HepG2 (cell line): Measurements from ENCODE around the gene HORMAD2. TPM values are rescaled to one million over a fixed set of nuclear protein-coding genes. Genes with fewer than 3 reads are reported as not detected.

Source experiments
- ADNP ChIP-seq: sonication (generic); formaldehyde crosslinking; IDR thresholded peaks from 2 replicates; pipeline ENCODE4 v1.4.0; 2020; ENCODE audit warnings: missing genetic modification reagents
- ATF7-NPFF ChIP-seq: sonication (generic); formaldehyde crosslinking; IDR thresholded peaks from 2 replicates; pipeline ENCODE4 v1.8.1; 2023; ENCODE audit warnings: mild to moderate bottlenecking, low read depth, missing genetic modification reagents, moderate library complexity
- HIVEP1 ChIP-seq: sonication (generic); formaldehyde crosslinking; IDR thresholded peaks from 2 replicates; pipeline ENCODE4 v1.4.0; 2020; ENCODE audit warnings: mild to moderate bottlenecking, missing genetic modification reagents
- HOXD1 ChIP-seq: sonication (generic); formaldehyde crosslinking; IDR thresholded peaks from 2 replicates; pipeline ENCODE4 v1.5.0; 2020; ENCODE audit warnings: missing genetic modification reagents
- NCOA1 ChIP-seq: sonication (generic); formaldehyde crosslinking; IDR thresholded peaks from 2 replicates; pipeline ENCODE4 v1.9.0; 2021; ENCODE audit warnings: missing genetic modification reagents
- NFIC ChIP-seq: IDR thresholded peaks from 2 replicates; pipeline ENCODE4 v1.6.1; 2012; ENCODE audit warnings: mild to moderate bottlenecking, low read length, inconsistent platforms
- POLR2A ChIP-seq, 2 experiments: IDR thresholded peaks; 2 replicates each; pipeline ENCODE4 v1.6.1; 2011; ENCODE audit warnings: low read depth in 2 of 2, low read length in 2 of 2, mild to moderate bottlenecking in 1 of 2, moderate library complexity in 1 of 2; ENCODE audit not compliant: insufficient read depth in 1 of 2
- SMARCE1 ChIP-seq: fragments of 450-650 bp; IDR thresholded peaks from 2 replicates; pipeline ENCODE4 v1.6.1; 2017; ENCODE audit warnings: borderline replicate concordance
- ZBTB20 ChIP-seq: sonication (generic); formaldehyde crosslinking; IDR thresholded peaks from 2 replicates; pipeline ENCODE4 v1.8.1; 2023; ENCODE audit warnings: missing genetic modification reagents, low read depth, mild to moderate bottlenecking, borderline replicate concordance
- ZFP37 ChIP-seq: sonication (generic); formaldehyde crosslinking; IDR thresholded peaks from 2 replicates; pipeline ENCODE4 v1.4.0; 2020; ENCODE audit warnings: missing genetic modification reagents, borderline replicate concordance
- ZNF124 ChIP-seq: sonication (generic); formaldehyde crosslinking; IDR thresholded peaks from 2 replicates; pipeline ENCODE4 v1.4.0; 2020; ENCODE audit warnings: missing genetic modification reagents
- ZNF530 ChIP-seq: sonication (generic); formaldehyde crosslinking; IDR thresholded peaks from 2 replicates; pipeline ENCODE4 v1.5.0; 2020; ENCODE audit warnings: low read depth, mild to moderate bottlenecking, missing genetic modification reagents
- ZNF547 ChIP-seq: sonication (generic); formaldehyde crosslinking; IDR thresholded peaks from 2 replicates; pipeline ENCODE4 v1.5.1; 2020; ENCODE audit warnings: mild to moderate bottlenecking, missing genetic modification reagents
- ZNF775 ChIP-seq: sonication (generic); formaldehyde crosslinking; IDR thresholded peaks from 2 replicates; pipeline ENCODE4 v1.4.0; 2020; ENCODE audit warnings: missing genetic modification reagents, mild to moderate bottlenecking, moderate library complexity, borderline replicate concordance
- ZNF891 ChIP-seq: sonication (generic); formaldehyde crosslinking; IDR thresholded peaks from 2 replicates; pipeline ENCODE4 v1.5.0; 2020; ENCODE audit warnings: mild to moderate bottlenecking, missing genetic modification reagents
- polyA plus RNA-seq, 8 experiments: library from polyadenylated mRNA; depleted of rRNA in 3 of 8; stranded (reverse) in 7 of 8; unstranded in 1 of 8; fragments of >200 nt; fragmentation: Illumina TruSeq in 4 of 8; extraction: Trizol in 4 of 8; gene quantifications; 2 replicates each; pipeline versions ENCODE4 v1.2.1 to v1.2.3, GENCODE V29; 2011 to 2016; ENCODE audit warnings: low read depth in 4 of 8, missing spikeins in 1 of 8, mixed read lengths in 1 of 8; ENCODE audit not compliant: insufficient read depth in 1 of 8
- total RNA-seq, 5 experiments: library from RNA; depleted of rRNA; stranded (reverse); fragments of >200 nt; fragmentation: Illumina TruSeq; extraction: Trizol; gene quantifications; 2 replicates each; pipeline ENCODE4 v1.2.3, GENCODE V29; 2016; ENCODE audit warnings: low read depth in 1 of 5
- TF ChIP-seq, protein P1 (sequence below): sonication (generic); formaldehyde crosslinking; conservative IDR thresholded peaks from 2 replicates; pipeline ENCODE4 v1.8.1; 2023; ENCODE audit warnings: missing genetic modification reagents
- TF ChIP-seq, protein P2 (sequence below): sonication (generic); formaldehyde crosslinking; IDR thresholded peaks from 2 replicates; pipeline ENCODE4 v1.8.0; 2022; ENCODE audit warnings: missing genetic modification reagents, mild to moderate bottlenecking, borderline replicate concordance
- TF ChIP-seq, protein P3 (sequence below): sonication (generic); formaldehyde crosslinking; IDR thresholded peaks from 2 replicates; pipeline ENCODE4 v1.4.0; 2020; ENCODE audit warnings: mild to moderate bottlenecking, missing genetic modification reagents
- TF ChIP-seq, protein P4 (sequence below): sonication (generic); formaldehyde crosslinking; IDR thresholded peaks from 2 replicates; pipeline ENCODE4 v1.4.0; 2020; ENCODE audit warnings: mild to moderate bottlenecking, missing genetic modification reagents
- TF ChIP-seq, protein P5 (sequence below): sonication (generic); formaldehyde crosslinking; IDR thresholded peaks from 2 replicates; pipeline ENCODE4 v1.5.0; 2020; ENCODE audit warnings: missing genetic modification reagents
- TF ChIP-seq, protein P6 (sequence below): sonication (generic); formaldehyde crosslinking; IDR thresholded peaks from 2 replicates; pipeline ENCODE4 v1.4.0; 2020; ENCODE audit warnings: missing genetic modification reagents; ENCODE audit errors: not compliant biosample characterization
- TF ChIP-seq, protein P7 (sequence below): sonication (generic); formaldehyde crosslinking; IDR thresholded peaks from 2 replicates; pipeline ENCODE4 v1.9.0; 2021; ENCODE audit warnings: missing genetic modification reagents, borderline replicate concordance

HORMAD2 gene
- total and polyA plus RNA-seq, 2 of the 13 experiments (the other 11 are each of a cell fraction or from before 2014, with no cell fraction given), result not detected

DNA sequence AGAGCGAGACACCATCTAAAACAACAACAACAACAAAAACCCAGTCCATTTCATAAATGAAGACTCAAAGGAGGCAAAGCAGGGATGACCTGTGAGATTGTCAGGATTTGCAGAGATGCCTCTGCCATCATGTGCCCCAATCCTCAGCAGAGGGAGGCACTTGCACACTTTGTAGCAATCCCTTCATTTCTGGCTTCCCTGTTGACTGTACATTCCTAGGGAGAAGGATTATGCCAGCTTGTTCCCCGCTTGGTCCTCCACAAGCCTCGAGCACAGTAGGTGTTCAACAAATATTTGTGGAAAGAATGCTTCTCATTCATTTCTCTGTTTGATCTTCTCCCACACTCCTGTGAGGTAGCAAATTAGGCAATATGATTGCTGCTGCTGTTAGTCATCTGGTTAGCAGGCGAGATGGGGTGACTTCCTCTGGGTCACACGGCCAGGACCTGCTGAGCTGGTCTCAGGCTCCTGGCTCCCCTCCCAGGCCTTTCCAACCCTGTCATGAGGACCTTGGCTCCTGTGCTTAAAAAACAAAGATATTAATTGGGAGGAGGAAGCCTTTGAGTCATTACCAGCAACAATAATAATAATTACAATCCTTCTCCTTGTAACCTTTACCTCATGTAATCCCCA is 132.2 kb downstream of the HORMAD2 start (continued):
- TF ChIP-seq ADNP (CRISPR knock-in tag), result no peak
- TF ChIP-seq, protein P1, sequence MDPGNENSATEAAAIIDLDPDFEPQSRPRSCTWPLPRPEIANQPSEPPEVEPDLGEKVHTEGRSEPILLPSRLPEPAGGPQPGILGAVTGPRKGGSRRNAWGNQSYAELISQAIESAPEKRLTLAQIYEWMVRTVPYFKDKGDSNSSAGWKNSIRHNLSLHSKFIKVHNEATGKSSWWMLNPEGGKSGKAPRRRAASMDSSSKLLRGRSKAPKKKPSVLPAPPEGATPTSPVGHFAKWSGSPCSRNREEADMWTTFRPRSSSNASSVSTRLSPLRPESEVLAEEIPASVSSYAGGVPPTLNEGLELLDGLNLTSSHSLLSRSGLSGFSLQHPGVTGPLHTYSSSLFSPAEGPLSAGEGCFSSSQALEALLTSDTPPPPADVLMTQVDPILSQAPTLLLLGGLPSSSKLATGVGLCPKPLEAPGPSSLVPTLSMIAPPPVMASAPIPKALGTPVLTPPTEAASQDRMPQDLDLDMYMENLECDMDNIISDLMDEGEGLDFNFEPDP, result no peak
- TF ChIP-seq, protein P2, sequence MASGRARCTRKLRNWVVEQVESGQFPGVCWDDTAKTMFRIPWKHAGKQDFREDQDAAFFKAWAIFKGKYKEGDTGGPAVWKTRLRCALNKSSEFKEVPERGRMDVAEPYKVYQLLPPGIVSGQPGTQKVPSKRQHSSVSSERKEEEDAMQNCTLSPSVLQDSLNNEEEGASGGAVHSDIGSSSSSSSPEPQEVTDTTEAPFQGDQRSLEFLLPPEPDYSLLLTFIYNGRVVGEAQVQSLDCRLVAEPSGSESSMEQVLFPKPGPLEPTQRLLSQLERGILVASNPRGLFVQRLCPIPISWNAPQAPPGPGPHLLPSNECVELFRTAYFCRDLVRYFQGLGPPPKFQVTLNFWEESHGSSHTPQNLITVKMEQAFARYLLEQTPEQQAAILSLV (CRISPR knock-in tag), result 0 out of 2 replicates have a peak, but pooled peaks have one; percentile 20
- peak; percentile 68; the same call in 1 of the 2 replicates for TF ChIP-seq HOXD1 (CRISPR knock-in tag)
- TF ChIP-seq NFIC, result 0 out of 2 replicates have a peak, but pooled peaks have one; percentile 55
- no peak for TF ChIP-seq ZNF891
- TF ChIP-seq, protein P3, sequence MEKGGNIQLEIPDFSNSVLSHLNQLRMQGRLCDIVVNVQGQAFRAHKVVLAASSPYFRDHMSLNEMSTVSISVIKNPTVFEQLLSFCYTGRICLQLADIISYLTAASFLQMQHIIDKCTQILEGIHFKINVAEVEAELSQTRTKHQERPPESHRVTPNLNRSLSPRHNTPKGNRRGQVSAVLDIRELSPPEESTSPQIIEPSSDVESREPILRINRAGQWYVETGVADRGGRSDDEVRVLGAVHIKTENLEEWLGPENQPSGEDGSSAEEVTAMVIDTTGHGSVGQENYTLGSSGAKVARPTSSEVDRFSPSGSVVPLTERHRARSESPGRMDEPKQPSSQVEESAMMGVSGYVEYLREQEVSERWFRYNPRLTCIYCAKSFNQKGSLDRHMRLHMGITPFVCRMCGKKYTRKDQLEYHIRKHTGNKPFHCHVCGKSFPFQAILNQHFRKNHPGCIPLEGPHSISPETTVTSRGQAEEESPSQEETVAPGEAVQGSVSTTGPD, result no peak
- TF ChIP-seq, protein P4, sequence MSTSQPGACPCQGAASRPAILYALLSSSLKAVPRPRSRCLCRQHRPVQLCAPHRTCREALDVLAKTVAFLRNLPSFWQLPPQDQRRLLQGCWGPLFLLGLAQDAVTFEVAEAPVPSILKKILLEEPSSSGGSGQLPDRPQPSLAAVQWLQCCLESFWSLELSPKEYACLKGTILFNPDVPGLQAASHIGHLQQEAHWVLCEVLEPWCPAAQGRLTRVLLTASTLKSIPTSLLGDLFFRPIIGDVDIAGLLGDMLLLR, result no peak
- no peak for TF ChIP-seq ZNF530 (CRISPR knock-in tag)
- TF ChIP-seq ZNF124 (CRISPR knock-in tag), result 0 out of 2 replicates have a peak, but pooled peaks have one; percentile 64
- no peak for TF ChIP-seq ZNF775 (CRISPR knock-in tag)
- TF ChIP-seq ZNF547, result no peak
- TF ChIP-seq ZFP37 (CRISPR knock-in tag), result no peak
- no peak for TF ChIP-seq SMARCE1
- TF ChIP-seq ATF7-NPFF (CRISPR knock-in tag), result no peak
- TF ChIP-seq, protein P5, sequence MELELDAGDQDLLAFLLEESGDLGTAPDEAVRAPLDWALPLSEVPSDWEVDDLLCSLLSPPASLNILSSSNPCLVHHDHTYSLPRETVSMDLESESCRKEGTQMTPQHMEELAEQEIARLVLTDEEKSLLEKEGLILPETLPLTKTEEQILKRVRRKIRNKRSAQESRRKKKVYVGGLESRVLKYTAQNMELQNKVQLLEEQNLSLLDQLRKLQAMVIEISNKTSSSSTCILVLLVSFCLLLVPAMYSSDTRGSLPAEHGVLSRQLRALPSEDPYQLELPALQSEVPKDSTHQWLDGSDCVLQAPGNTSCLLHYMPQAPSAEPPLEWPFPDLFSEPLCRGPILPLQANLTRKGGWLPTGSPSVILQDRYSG (CRISPR knock-in tag), result no peak
- TF ChIP-seq HIVEP1, result no peak
- no peak for TF ChIP-seq NCOA1 (CRISPR knock-in tag)
- TF ChIP-seq, protein P6, sequence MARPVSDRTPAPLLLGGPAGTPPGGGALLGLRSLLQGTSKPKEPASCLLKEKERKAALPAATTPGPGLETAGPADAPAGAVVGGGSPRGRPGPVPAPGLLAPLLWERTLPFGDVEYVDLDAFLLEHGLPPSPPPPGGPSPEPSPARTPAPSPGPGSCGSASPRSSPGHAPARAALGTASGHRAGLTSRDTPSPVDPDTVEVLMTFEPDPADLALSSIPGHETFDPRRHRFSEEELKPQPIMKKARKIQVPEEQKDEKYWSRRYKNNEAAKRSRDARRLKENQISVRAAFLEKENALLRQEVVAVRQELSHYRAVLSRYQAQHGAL, result no peak
- no peak for TF ChIP-seq ZBTB20 (CRISPR knock-in tag)
- TF ChIP-seq, protein P7, sequence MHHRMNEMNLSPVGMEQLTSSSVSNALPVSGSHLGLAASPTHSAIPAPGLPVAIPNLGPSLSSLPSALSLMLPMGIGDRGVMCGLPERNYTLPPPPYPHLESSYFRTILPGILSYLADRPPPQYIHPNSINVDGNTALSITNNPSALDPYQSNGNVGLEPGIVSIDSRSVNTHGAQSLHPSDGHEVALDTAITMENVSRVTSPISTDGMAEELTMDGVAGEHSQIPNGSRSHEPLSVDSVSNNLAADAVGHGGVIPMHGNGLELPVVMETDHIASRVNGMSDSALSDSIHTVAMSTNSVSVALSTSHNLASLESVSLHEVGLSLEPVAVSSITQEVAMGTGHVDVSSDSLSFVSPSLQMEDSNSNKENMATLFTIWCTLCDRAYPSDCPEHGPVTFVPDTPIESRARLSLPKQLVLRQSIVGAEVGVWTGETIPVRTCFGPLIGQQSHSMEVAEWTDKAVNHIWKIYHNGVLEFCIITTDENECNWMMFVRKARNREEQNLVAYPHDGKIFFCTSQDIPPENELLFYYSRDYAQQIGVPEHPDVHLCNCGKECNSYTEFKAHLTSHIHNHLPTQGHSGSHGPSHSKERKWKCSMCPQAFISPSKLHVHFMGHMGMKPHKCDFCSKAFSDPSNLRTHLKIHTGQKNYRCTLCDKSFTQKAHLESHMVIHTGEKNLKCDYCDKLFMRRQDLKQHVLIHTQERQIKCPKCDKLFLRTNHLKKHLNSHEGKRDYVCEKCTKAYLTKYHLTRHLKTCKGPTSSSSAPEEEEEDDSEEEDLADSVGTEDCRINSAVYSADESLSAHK (CRISPR knock-in tag), result no peak
- no peak for TF ChIP-seq POLR2A (IDR thresholded peaks at IDR 0.05; ENCODE audit: insufficient read depth in 1 of 2, low read depth in 2 of 2, low read length in 2 of 2)
